Activated naive CD8-positive, alpha-beta T cell treated with anti-CD3 and anti-CD28 coated beads, Interleukin-2, amount 50 U/mL, for 24 hours (primary cell): ENCODE data around the gene APBA2.
A peak's percentile ranks its signal among the peaks of the same experiment; 100 is the strongest.
"Not testable (repeated sequence)": the region's sequence is repeated elsewhere in the genome, so short reads cannot be mapped to it uniquely, and the experiment has no call there.

Experiments used
- ATAC-seq: fragments of 150-1000 bp; cut with Tn5 transposase; one replicate; pipeline ENCODE4 v1.10.0; 2021
- DNase-seq: peaks from one replicate; pipeline ENCODE4 v3.0.0; 2021
- H3K27ac Mint-ChIP-seq: one replicate; pipeline ENCODE4 v1.8.0; 2021; ENCODE audit warnings: mild to moderate bottlenecking, mixed read lengths
- H3K27me3 Mint-ChIP-seq: one replicate; pipeline ENCODE4 v1.8.0; 2021; ENCODE audit warnings: mixed read lengths
- H3K36me3 Mint-ChIP-seq: one replicate; pipeline ENCODE4 v1.8.0; 2021; ENCODE audit warnings: low read depth, mixed read lengths
- H3K4me1 Mint-ChIP-seq: one replicate; pipeline ENCODE4 v1.8.0; 2021; ENCODE audit warnings: mixed read lengths
- H3K4me3 Mint-ChIP-seq: one replicate; pipeline ENCODE4 v1.8.0; 2021; ENCODE audit warnings: mild to moderate bottlenecking, moderate library complexity, mixed read lengths
- H3K9me3 Mint-ChIP-seq: one replicate; pipeline ENCODE4 v1.8.0; 2021; ENCODE audit warnings: mixed read lengths

APBA2 gene

GRCh38 chr15:28887339-28888174 is 1.8 kb downstream of the APBA2 start:
- H3K4me3 Mint-ChIP-seq, result peak overlapping the region; percentile 82
- ATAC-seq (no peak), DNase-seq (no peak)
- peak overlapping the region; percentile 83 for H3K27ac Mint-ChIP-seq
- H3K27me3 Mint-ChIP-seq, result peaks cover 10% of the 10 kb centered on the region
- H3K36me3 Mint-ChIP-seq, result no peaks in the 10 kb centered on the region
- H3K9me3 Mint-ChIP-seq, result no peaks in the 10 kb centered on the region
- peaks cover 56% of the 10 kb centered on the region for H3K4me1 Mint-ChIP-seq

- Mint-ChIP-seq H3K36me3 (no peaks in the 10 kb centered on the region), H3K4me1 (peaks cover 62% of the 10 kb centered on the region), H3K4me3 (peak overlapping the region; percentile 82), H3K27me3 (peaks cover 10% of the 10 kb centered on the region), H3K27ac (peak overlapping the region; percentile 83), H3K9me3 (no peaks in the 10 kb centered on the region)
- no peak for ATAC-seq
- no peak for DNase-seq
These were observed 2.6 kb downstream of the APBA2 start for GRCh38 chr15:28888302-28888894.

- no peak overlapping the region for H3K27ac Mint-ChIP-seq
These were observed 3.1 kb downstream of the APBA2 start for GRCh38 chr15:28888900-28889299.

GRCh38 chr15:28889346-28889745 is 3.6 kb downstream of the APBA2 start:
- H3K27me3 Mint-ChIP-seq, result peaks cover 7% of the 10 kb centered on the region
- no peak for ATAC-seq

More at GRCh38 chr15:28888900-28889299, 3.1 kb downstream of the APBA2 start:
- DNase-seq (no peak), ATAC-seq (no peak)
- H3K36me3 Mint-ChIP-seq, result no peaks in the 10 kb centered on the region
- H3K4me1 Mint-ChIP-seq, result peaks cover 67% of the 10 kb centered on the region
- H3K27me3 Mint-ChIP-seq, result peaks cover 10% of the 10 kb centered on the region
- no peak overlapping the region for H3K4me3 Mint-ChIP-seq
- no peaks in the 10 kb centered on the region for H3K9me3 Mint-ChIP-seq

GRCh38 chr15:28889871-28890270 is 4.1 kb downstream of the APBA2 start:
- not testable (repeated sequence) for H3K4me3 Mint-ChIP-seq, DNase-seq, H3K36me3 Mint-ChIP-seq, H3K27me3 Mint-ChIP-seq, H3K9me3 Mint-ChIP-seq, ATAC-seq
- Mint-ChIP-seq H3K4me1 (peaks cover 67% of the 10 kb centered on the region), H3K27ac (peak overlapping the region; percentile 13)

More at GRCh38 chr15:28889346-28889745, 3.6 kb downstream of the APBA2 start:
- no peak for DNase-seq
- H3K4me1 Mint-ChIP-seq, result peaks cover 67% of the 10 kb centered on the region
- no peaks in the 10 kb centered on the region for H3K9me3 Mint-ChIP-seq
- no peaks in the 10 kb centered on the region for H3K36me3 Mint-ChIP-seq
- H3K4me3 Mint-ChIP-seq, result no peak overlapping the region
- H3K27ac Mint-ChIP-seq, result peak overlapping the region; percentile 13

GRCh38 chr15:28890291-28890690 is 4.5 kb downstream of the APBA2 start:
- H3K27ac Mint-ChIP-seq, result peak overlapping the region; percentile 82
- peaks cover 64% of the 10 kb centered on the region for H3K4me1 Mint-ChIP-seq

GRCh38 chr15:28890711-28891495 is 5.1 kb downstream of the APBA2 start:
- H3K27ac Mint-ChIP-seq, result peak overlapping the region; percentile 82
- ATAC-seq (peak; percentile 10), DNase-seq (no peak)
- H3K4me3 Mint-ChIP-seq, result no peak overlapping the region
- no peaks in the 10 kb centered on the region for H3K9me3 Mint-ChIP-seq
- peaks cover 7% of the 10 kb centered on the region for H3K27me3 Mint-ChIP-seq
- H3K4me1 Mint-ChIP-seq, result peaks cover 69% of the 10 kb centered on the region
- H3K36me3 Mint-ChIP-seq, result no peaks in the 10 kb centered on the region

More at GRCh38 chr15:28890291-28890690, 4.5 kb downstream of the APBA2 start:
- H3K9me3 Mint-ChIP-seq, H3K4me3 Mint-ChIP-seq, H3K27me3 Mint-ChIP-seq, H3K36me3 Mint-ChIP-seq, DNase-seq, ATAC-seq: not testable (repeated sequence)

- H3K4me3 Mint-ChIP-seq, result no peak overlapping the region
- peak; percentile 44 for ATAC-seq
- DNase-seq, result no peak
- H3K27ac Mint-ChIP-seq, result peak overlapping the region; percentile 82
- no peaks in the 10 kb centered on the region for H3K36me3 Mint-ChIP-seq
- H3K9me3 Mint-ChIP-seq, result no peaks in the 10 kb centered on the region
- H3K4me1 Mint-ChIP-seq, result peaks cover 73% of the 10 kb centered on the region
- peaks cover 7% of the 10 kb centered on the region for H3K27me3 Mint-ChIP-seq
These were observed 5.8 kb downstream of the APBA2 start for GRCh38 chr15:28891588-28891987.

- peaks cover 74% of the 10 kb centered on the region for H3K4me1 Mint-ChIP-seq
- DNase-seq (no peak), ATAC-seq (no peak)
- H3K27me3 Mint-ChIP-seq, result peaks cover 2% of the 10 kb centered on the region
- peak overlapping the region; percentile 10 for H3K27ac Mint-ChIP-seq
- H3K4me3 Mint-ChIP-seq, result no peak overlapping the region
- H3K36me3 Mint-ChIP-seq, result peaks cover 8% of the 10 kb centered on the region
- H3K9me3 Mint-ChIP-seq, result no peaks in the 10 kb centered on the region
These were observed 7.2 kb downstream of the APBA2 start for GRCh38 chr15:28892789-28893610.

GRCh38 chr15:28894631-28895030 is 8.9 kb downstream of the APBA2 start:
- DNase-seq (no peak), ATAC-seq (no peak)
- Mint-ChIP-seq H3K9me3 (no peaks in the 10 kb centered on the region), H3K27me3 (no peaks in the 10 kb centered on the region), H3K36me3 (peaks cover 8% of the 10 kb centered on the region), H3K27ac (no peak overlapping the region), H3K4me3 (no peak overlapping the region), H3K4me1 (peaks cover 74% of the 10 kb centered on the region)

- ATAC-seq (no peak), DNase-seq (no peak)
- no peak overlapping the region for H3K4me3 Mint-ChIP-seq
- no peaks in the 10 kb centered on the region for H3K27me3 Mint-ChIP-seq
- H3K9me3 Mint-ChIP-seq, result no peaks in the 10 kb centered on the region
- H3K36me3 Mint-ChIP-seq, result peaks cover 8% of the 10 kb centered on the region
- H3K27ac Mint-ChIP-seq, result no peak overlapping the region
- peaks cover 74% of the 10 kb centered on the region for H3K4me1 Mint-ChIP-seq
These were observed 9.4 kb downstream of the APBA2 start for GRCh38 chr15:28895146-28895545.

- DNase-seq (no peak), ATAC-seq (no peak)
- H3K27me3 Mint-ChIP-seq, result no peaks in the 10 kb centered on the region
- peaks cover 8% of the 10 kb centered on the region for H3K36me3 Mint-ChIP-seq
- H3K4me1 Mint-ChIP-seq, result peaks cover 74% of the 10 kb centered on the region
- H3K9me3 Mint-ChIP-seq, result no peaks in the 10 kb centered on the region
- H3K27ac Mint-ChIP-seq, result no peak overlapping the region
- H3K4me3 Mint-ChIP-seq, result no peak overlapping the region
These were observed 9.8 kb downstream of the APBA2 start for GRCh38 chr15:28895566-28895965.

- H3K27ac Mint-ChIP-seq, result peak overlapping the region; percentile 65
- peaks cover 8% of the 10 kb centered on the region for H3K36me3 Mint-ChIP-seq
- no peak for DNase-seq
- H3K4me1 Mint-ChIP-seq, result peaks cover 72% of the 10 kb centered on the region
- ATAC-seq, result no peak
- no peaks in the 10 kb centered on the region for H3K27me3 Mint-ChIP-seq
- no peaks in the 10 kb centered on the region for H3K9me3 Mint-ChIP-seq
- H3K4me3 Mint-ChIP-seq, result no peak overlapping the region
These were observed 11.2 kb downstream of the APBA2 start for GRCh38 chr15:28896951-28897350.
